NCI-H82 treated with DMSO at 0.1 percent for 48 hours (cell line): ENCODE data around the gene KIF13A.

ENCODE experiments used
- DNase-seq: peaks from one replicate; lab custom pipeline; 2025; ENCODE audit not compliant: unreplicated experiment; lab: John Stamatoyannopoulos, UW

KIF13A gene

DNA sequence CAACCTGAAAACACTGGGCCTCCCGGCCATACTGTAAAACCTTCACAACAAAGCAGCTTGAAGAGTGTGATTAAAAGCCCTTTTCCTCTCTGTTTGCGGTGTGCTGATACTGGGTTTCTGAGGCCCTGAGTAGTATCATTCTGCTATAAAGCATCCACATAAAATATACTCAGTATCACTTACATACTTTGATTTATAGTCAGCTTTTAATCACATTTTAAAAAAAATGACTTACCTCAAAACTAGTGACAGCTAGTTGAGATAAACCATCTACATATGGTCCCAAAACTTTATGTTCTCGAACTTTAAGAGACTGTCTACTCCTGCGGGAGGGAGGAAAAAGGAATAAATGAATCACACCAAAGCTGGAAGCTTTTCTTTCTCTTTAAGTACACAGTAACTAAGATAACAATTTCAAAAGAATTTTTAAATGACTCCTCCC, 135.7 kb downstream of the KIF13A start:
- DNase-seq = no peak

DNA sequence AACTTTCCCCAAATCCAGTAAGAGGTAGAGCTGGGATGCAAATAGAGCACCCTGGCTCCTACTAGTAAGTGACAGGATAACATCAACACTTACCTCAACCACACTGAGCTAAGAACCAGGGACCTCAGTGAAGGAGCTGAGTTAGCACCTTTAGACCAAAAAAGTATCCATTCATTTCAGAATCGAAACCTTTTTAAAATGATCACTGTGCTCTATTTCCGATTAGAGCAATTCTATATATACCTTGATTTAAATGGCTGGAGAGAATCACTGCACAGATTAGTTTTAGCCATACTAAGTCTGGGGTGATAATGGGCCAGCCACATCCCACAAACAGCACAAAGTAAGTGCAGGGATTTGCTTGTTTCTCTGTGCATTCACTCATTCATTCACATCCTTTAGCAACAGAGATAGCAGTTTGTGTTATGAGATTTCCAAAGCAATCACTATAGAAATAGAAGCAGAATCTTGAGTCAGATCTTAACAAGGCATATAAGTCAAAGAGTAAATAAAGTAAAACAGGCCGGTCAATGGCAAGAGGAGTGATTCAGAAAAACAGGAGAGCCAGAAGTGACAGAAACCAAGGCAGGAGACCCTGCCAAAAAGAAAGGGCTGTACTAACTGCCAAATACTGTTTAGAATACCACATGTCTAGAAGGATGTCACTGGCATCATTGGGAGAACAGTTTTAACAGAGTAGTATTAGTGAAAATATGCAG, 136.3 kb downstream of the KIF13A start:
- DNase-seq = no peak

- DNase-seq = no peak
Observed at GRCh38 chr6:17850281-17850680, 137.2 kb downstream of the KIF13A start.

- DNase-seq = no peak
Observed at GRCh38 chr6:17847203-17847760, 140.2 kb downstream of the KIF13A start.

GRCh38 chr6:17846762-17847161, 140.7 kb downstream of the KIF13A start:
- no peak for DNase-seq

DNA sequence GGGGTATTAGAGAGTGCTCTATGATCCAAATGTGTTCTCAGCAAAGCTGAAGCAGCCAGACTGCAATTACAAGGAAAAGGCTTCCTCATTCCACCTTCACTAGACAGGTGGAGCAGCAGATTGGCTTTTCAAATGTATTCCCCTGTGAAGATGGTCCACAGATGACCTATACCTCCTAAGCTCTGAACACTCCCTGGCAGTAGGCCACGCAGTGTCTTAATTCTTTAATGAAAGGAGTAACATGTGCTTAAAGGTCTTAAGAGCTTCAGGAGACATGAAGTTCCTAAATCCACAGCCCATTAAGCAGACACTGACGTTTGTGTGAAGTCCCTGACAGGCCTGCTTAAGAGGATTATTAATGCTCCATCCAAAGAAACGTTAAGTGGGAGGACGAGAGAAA, 141.8 kb downstream of the KIF13A start:
- DNase-seq = peak; percentile 100

DNA sequence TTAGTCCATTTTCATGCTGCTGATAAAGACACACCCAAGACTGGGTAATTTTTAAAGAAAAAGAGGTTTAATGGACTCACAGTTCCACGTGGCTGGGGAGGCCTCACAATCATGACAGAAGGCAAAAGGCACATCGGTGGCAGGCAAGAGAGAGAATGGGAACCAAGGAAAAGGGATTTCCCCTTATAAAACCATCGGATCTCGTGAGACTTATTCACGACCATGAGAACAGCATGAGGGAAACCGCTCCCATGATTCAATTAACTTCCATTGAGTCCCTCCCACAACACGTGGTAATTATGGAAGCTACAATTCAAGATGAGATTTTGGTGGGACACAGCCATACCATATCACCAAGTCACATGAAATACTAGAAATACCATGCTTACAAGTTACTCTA, 142.5 kb downstream of the KIF13A start:
- peak; percentile 68 for DNase-seq

DNA sequence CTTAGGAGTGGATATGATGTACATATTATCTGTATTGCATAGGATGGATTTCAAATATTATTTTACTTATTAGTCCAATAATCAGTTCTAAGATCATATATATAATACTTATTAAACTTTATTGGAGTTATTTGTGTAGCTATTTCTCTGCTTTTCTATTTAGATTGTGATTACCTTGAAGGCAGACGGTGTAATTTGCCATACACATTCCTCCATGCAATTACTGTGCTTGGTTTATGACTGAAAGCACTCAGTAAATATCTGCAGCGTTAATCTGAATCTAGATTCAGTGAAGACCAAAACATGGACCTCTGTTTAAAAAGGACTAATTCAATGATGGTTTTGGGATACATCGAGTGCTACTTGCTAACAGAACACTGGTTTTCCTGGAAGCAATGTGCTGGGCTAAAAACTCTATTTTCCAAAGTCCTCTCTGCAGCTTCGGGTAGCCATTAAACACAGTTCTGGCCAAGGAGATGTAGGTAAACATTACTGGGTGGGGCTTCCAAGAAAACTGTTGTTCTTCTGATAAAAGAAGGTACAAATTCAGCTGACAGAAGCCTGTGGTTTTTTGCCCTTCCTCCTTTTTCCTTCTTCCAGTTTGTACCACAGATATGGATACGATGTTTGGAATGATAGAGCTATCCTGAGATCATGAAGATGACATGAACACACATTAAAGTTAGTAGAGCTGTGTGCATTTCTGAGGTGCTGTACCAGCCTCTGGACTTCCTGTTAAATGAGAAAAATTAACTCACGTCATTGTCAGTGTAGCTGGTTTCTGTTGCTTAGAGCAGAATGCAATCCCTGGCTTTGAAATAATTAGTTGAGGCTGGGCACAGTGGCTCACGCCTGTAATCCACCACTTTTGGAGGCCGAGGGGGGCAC, 144.3 kb downstream of the KIF13A start:
- DNase-seq = no peak

GRCh38 chr6:17842014-17842776, 145.2 kb downstream of the KIF13A start:
- DNase-seq = peak; percentile 59

- DNase-seq = peak; percentile 95
Observed at GRCh38 chr6:17839513-17840223, 147.8 kb downstream of the KIF13A start.

GRCh38 chr6:17836293-17836692, 151.1 kb downstream of the KIF13A start:
- DNase-seq = no peak

GRCh38 chr6:17835784-17836183, 151.7 kb downstream of the KIF13A start:
- no peak for DNase-seq

DNA sequence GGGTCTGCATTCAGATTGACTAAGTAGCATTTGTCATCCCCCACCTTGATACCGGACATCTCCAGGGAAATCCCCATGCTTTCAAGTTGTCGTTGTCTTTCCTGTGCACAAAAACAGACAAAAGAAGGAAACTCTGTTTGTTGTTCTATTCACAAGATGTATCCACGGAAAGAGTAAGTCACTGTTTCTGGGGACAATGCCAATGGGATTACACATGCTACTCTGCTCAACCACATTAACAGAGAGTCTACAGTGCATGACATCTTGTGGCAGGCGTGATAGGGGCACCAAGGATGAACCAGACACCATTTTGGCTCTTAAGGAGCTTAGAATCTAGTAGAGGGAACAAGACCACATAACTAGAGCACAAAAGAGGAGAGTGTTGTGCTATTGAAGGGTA, 156.3 kb downstream of the KIF13A start:
- no peak for DNase-seq

- no peak for DNase-seq
Observed at GRCh38 chr6:17829905-17830304, 157.5 kb downstream of the KIF13A start.

- DNase-seq = no peak
Observed at GRCh38 chr6:17828149-17828548, 159.3 kb downstream of the KIF13A start.

DNA sequence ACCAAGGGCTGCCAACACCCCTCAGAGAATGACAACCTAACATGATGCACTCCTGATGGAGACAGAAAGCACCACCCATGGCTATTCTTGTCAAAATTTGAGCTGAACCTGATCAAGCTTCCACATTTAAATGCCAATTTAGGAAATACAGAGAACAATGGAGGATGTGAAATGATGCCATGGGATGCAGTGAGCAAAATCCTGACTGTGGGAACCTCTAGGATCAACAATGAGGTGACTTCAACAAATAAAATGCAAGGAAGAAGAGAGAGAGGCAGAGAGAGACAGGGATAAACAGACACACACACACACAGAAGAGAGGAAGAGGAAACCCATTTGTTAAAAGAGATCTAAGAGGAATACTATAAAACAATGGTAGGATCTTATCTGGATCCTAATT, 161.1 kb downstream of the KIF13A start:
- DNase-seq = no peak

- DNase-seq = no peak
Observed at GRCh38 chr6:17820055-17820454, 167.4 kb downstream of the KIF13A start.

DNA sequence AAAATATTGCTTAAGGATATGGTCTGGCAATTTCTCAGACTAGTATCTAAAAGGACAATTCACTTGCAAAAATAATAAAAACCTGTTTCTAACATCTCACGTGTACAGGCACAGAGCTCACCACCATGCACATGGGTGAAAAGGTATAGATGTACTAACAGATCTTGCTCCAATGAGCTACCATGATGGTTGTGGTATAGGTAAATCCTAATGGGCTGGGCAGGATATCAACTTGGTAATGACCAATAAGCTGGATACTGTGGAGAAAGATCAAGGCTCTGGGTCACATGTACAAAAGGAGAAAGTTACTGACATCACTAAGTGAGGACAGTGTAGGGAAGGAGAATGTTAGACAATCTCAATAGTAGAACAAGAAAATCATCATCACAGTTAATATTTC, 169.7 kb downstream of the KIF13A start:
- no peak for DNase-seq

GRCh38 chr6:17816921-17817611, 170.4 kb downstream of the KIF13A start:
- no peak for DNase-seq

- no peak for DNase-seq
Observed at GRCh38 chr6:17813542-17813941, 173.9 kb downstream of the KIF13A start.
